Sigmoid colon (tissue), 7 donors: Measurements from ENCODE around the gene NKIRAS2. TPM values are rescaled to one million over a fixed set of nuclear protein-coding genes. Genes with fewer than 3 reads are reported as not detected.

Source experiments
- DNase-seq: peaks from one replicate; pipeline ENCODE4 v3.0.0-alpha.2; 2019
- H3K27ac ChIP-seq, 4 donors: fragments of 200-600 bp; sonication (generic); one replicate each; pipeline ENCODE4 v1.5.1; 2016 to 2019; ENCODE audit warnings: mild to moderate bottlenecking in 1 of 4
- H3K27me3 ChIP-seq, 3 donors: fragments of 200-600 bp; sonication (generic); one replicate each; pipeline ENCODE4 v1.5.1; 2019; ENCODE audit warnings: mild to moderate bottlenecking in 1 of 3
- H3K36me3 ChIP-seq, 4 donors: fragments of 200-600 bp; sonication (generic); one replicate each; pipeline ENCODE4 v1.5.1; 2016 to 2019
- H3K4me1 ChIP-seq, 4 donors: fragments of 200-600 bp; sonication (generic); one replicate each; pipeline ENCODE4 v1.5.1; 2017 to 2019
- H3K4me3 ChIP-seq, 4 donors: fragments of 200-600 bp; sonication (generic); one replicate each; pipeline ENCODE4 v1.5.1; 2017 to 2019; ENCODE audit warnings: mild to moderate bottlenecking in 2 of 4, moderate library complexity in 1 of 4
- H3K9me3 ChIP-seq, 4 donors: fragments of 200-600 bp in 3 of 4; sonication (generic) in 3 of 4; one replicate each; pipeline versions ENCODE4 v1.5.1 to v1.6.1; 2013 to 2019
- EP300 ChIP-seq, 4 donors: sonication (generic); formaldehyde crosslinking; IDR thresholded peaks; one replicate each; pipeline ENCODE4 v1.6.1; 2017; ENCODE audit warnings: antibody characterized with exemption in 4 of 4
- POLR2A ChIP-seq, 2 donors: fragments of 450-650 bp; IDR thresholded peaks; one replicate each; pipeline ENCODE4 v1.6.1; 2016; ENCODE audit warnings: antibody characterized with exemption in 2 of 2, mild to moderate bottlenecking in 2 of 2, moderate library complexity in 2 of 2
- POLR2AphosphoS5 ChIP-seq, 4 donors: sonication (generic); formaldehyde crosslinking; IDR thresholded peaks; one replicate each; pipeline ENCODE4 v1.6.1; 2017; ENCODE audit warnings: antibody characterized with exemption in 4 of 4
- WGBS, 2 donors: extraction: QIAGEN DNeasy Blood & Tissue Kit; methylation state at CpG; one replicate each; pipeline ENCODE4 v1.1.7; 2013; 5-methylcytosine and 5-hydroxymethylcytosine counted together
- intact Hi-C: fragments of 100-400 bp; cut with DNase I; formaldehyde crosslinking; loops from one replicate; pipeline ENCODE4 v1.15.1; 2023
- polyA plus RNA-seq, 3 donors: library from polyadenylated mRNA; stranded (reverse); fragments of 200-250 nt; gene quantifications; one replicate each; pipeline ENCODE4 v1.2.3, GENCODE V29; 2013
- total RNA-seq, 4 donors: library from RNA; depleted of rRNA; stranded (reverse); fragments of >200 nt; gene quantifications; one replicate each; pipeline ENCODE4 v1.1.0, GENCODE V29; 2016
- TF ChIP-seq, protein P1 (sequence below), 4 experiments: fragments of 450-650 bp in 3 of 4; fragments of 200-600 bp in 1 of 4; IDR thresholded peaks; one replicate each; pipeline ENCODE4 v1.5.1; 2016 to 2019; ENCODE audit warnings: antibody characterized with exemption in 4 of 4, mild to moderate bottlenecking in 3 of 4, moderate library complexity in 2 of 4
- donor health status: healthy with polysubstance abuse.
- donor health status: Bipolar disorder and iron deficiency.
- donor health status: healthy.

The NKIRAS2 gene
- total RNA-seq (10 to 100 TPM; 28.5 to 35.4 (median 30.8) TPM), polyA plus RNA-seq (10 to 100 TPM; 32.6 to 34.8 (median 34.2) TPM)

DNA sequence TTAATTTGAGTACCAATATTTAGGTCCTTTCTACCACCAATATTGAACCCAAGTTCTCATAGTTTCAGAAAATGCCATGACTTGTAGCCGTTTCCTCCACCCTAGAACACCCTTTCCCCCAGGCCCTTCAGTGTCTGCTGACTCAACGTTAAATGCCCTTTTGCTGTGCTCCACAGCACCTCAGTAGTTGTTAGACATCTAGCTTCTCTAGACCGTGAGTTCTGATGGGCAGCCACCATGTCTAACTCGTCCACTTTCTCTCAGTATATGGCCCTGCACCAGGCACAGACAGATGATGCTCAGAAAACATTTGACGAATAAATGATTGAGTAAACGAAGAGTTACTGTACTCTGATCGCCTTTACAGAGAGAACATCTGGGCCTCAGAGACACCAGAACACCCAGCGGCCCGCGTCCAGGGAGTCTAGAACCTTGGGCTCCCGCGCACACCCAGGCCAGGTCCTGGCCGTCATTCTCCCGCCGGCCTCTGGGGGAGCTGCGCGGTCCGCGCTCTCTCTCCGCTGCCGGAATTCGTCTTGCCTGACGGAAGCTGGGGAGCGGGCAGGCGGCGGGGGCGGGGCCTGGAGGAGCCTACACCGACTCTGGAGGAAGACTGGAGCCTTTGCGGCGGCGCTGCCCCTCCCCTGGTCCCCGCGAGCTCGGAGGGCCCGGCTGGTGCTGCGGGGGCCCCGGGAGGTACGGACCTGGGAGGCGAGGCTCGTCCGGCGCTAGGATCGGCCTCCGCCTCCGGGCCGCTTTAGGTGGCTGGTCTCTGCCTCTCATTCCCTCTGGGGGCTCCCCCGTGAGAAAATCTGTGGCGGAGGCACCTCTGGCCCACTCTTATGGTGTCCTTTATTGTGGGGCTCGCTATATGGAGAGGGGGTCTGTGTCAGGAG lies at the start of gene NKIRAS2:
NKIRAS2 (plus strand) TSS at position 582 of the 896 bp plus-strand sequence. CDS start 1,488 bp downstream, outside the sequence.
- Histone ChIP-seq H3K27me3 (no peaks in the 10 kb centered on the region), H3K4me1 (peaks cover 0 to 55% (median 42%) of the 10 kb centered on the region in 4 donors), H3K9me3 (no peaks in the 10 kb centered on the region), H3K36me3 (peaks cover 13 to 33% (median 21%) of the 10 kb centered on the region in 4 donors), H3K4me3 (peak within 1 kb of the TSS; percentile 74 to 90 (median 80)), H3K27ac (peak within 1 kb of the TSS; percentile 84 to 91 (median 86))
- 6 to 7% methylated on average over 49 of the region's 49 CpGs for WGBS, 2 donors
- TF ChIP-seq, protein P1, sequence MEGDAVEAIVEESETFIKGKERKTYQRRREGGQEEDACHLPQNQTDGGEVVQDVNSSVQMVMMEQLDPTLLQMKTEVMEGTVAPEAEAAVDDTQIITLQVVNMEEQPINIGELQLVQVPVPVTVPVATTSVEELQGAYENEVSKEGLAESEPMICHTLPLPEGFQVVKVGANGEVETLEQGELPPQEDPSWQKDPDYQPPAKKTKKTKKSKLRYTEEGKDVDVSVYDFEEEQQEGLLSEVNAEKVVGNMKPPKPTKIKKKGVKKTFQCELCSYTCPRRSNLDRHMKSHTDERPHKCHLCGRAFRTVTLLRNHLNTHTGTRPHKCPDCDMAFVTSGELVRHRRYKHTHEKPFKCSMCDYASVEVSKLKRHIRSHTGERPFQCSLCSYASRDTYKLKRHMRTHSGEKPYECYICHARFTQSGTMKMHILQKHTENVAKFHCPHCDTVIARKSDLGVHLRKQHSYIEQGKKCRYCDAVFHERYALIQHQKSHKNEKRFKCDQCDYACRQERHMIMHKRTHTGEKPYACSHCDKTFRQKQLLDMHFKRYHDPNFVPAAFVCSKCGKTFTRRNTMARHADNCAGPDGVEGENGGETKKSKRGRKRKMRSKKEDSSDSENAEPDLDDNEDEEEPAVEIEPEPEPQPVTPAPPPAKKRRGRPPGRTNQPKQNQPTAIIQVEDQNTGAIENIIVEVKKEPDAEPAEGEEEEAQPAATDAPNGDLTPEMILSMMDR (IDR thresholded peaks at IDR 0.05), result peak; percentile 84 to 97 (median 94)
- TF ChIP-seq EP300 (IDR thresholded peaks at IDR 0.05) (no peak), POLR2A (IDR thresholded peaks at IDR 0.05) (peak in 1 of 2 donors; percentile 33), POLR2AphosphoS5 (IDR thresholded peaks at IDR 0.05) (peak; percentile 28 to 79 (median 70))
- DNase-seq, result peak; percentile 97
- intact Hi-C loops, result no loop called here

DNA sequence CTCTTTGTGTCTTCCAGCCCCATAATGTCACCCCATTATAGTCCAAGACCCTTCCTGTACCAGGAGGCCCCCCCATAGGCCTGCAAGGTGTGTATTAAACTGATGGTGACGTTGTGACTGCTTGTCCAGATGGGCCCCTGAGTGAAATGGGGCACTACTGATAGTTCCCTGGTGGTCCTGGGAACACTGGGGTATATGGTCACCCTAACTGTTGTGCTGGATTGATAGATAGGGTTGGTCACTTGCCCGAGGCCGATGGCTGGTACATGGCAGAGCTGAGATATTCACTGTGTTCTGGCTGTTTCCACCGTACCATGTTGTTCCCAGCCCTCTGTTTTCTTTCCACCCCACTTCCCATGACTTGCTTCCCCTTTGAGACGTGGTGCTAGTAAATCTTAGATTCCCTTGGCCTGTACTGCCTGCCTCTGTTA lies 49.0 kb upstream of the NKIRAS2 start:
- peak overlapping the region in 1 of 4 donors; percentile 82 for H3K4me3 ChIP-seq
- peaks cover 11 to 72% (median 27%) of the 10 kb centered on the region in 4 donors for H3K36me3 ChIP-seq
- WGBS, 2 donors, result 88 to 90% methylated on average over 5 of the region's 5 CpGs
- H3K27ac ChIP-seq, result peak overlapping the region in 3 of 4 donors; percentile 13 to 72 (median 34)
- no peak for TF ChIP-seq EP300 (IDR thresholded peaks at IDR 0.05)
- no peak for TF ChIP-seq POLR2AphosphoS5 (IDR thresholded peaks at IDR 0.05)
- no peak for TF ChIP-seq POLR2A (IDR thresholded peaks at IDR 0.05)
- TF ChIP-seq, protein P1 (IDR thresholded peaks at IDR 0.05), result no peak
- H3K9me3 ChIP-seq, result no peaks in the 10 kb centered on the region
- DNase-seq, result no peak
- peaks cover 0 to 76% (median 50%) of the 10 kb centered on the region in 4 donors for H3K4me1 ChIP-seq
- no peaks in the 10 kb centered on the region for H3K27me3 ChIP-seq
- intact Hi-C loops, result no loop called here

DNA sequence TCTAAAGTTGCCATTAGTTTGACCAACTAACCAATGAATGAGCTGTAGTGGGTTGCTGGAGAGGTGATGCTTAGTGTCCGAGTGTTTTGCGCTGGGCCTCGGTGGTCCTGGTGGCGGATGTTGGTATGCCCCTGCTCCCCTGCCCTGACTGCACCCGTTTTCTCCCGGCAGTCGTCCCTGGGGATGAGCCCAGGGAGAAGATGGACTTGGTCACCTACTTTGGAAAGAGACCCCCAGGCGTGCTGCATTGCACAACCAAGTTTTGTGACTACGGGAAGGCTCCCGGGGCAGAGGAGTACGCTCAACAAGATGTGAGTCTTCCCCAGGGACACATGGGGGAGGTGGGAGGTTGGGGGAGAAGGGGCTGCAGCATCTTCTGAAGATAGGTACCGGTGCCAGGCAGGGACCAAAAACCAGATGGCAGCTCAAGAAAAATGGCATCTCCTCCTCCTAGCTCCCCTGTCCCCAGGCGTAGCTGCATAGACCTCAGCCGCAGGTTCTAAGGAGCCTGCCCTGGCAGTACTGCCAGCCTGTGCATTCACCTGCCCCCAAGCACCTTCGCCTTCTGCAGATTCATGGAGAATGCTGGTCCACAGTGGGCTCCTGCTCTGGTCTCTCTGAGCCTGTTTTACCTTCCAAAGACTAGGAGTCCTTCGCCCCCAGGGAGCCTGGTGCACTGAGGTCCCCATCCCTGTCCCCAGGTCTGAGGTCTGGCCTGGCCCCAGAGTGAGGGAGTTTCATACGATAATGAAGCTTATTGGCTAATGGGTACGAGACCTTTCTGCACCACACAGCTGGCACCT lies 48.0 kb upstream of the NKIRAS2 start:
- Histone ChIP-seq H3K4me3 (no peak overlapping the region), H3K27me3 (no peaks in the 10 kb centered on the region), H3K9me3 (no peaks in the 10 kb centered on the region), H3K27ac (peak overlapping the region in 3 of 4 donors; percentile 57 to 72 (median 58)), H3K36me3 (peaks cover 19 to 82% (median 34%) of the 10 kb centered on the region in 4 donors), H3K4me1 (peaks cover 0 to 85% (median 53%) of the 10 kb centered on the region in 4 donors)
- no peak for TF ChIP-seq POLR2A (IDR thresholded peaks at IDR 0.05)
- TF ChIP-seq EP300 (IDR thresholded peaks at IDR 0.05), result no peak
- TF ChIP-seq, protein P1 (IDR thresholded peaks at IDR 0.05), result no peak
- no peak for TF ChIP-seq POLR2AphosphoS5 (IDR thresholded peaks at IDR 0.05)
- DNase-seq, result no peak
- 89% methylated on average over 18 of the region's 18 CpGs for WGBS, 2 donors
- intact Hi-C loops, result no loop called here

DNA sequence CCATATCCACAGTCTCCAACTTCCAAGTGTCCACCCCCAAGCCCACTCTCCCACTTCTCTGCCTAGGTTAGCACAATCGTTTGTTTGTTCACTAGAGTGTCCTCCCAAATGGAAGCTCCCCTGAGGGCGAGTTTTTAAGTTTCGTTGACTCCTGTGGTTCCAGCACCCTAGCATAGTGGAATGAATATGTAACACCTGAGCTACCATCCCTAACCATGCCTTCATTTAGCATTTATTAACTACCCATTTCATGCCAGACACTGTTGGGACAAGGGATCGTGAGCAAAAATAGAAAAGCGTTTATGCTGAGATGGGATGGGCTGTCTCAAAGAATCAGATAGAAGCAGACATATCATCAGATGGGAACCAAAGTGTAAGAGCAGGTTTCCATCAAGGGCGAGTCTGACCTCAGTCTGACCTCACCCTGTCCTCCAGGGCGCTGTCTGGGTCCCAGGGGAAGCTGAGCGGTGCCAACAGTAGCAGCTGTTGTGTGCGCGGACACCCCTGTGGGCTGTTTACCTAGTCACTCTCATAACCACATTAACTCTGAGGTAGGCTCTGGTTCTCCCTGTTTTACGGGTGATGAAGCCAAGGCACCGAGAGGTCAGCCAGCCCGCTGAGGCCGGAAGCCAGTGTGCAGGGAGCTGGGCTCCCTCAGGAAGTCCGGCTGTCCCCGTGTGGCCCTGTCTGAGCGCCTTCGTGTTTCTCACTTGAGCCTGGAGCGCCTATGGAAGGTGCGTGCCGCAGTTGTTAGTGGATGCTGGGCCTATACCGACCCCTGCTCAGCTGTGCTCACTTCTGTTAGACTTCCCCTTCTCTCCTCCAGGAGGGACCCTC lies 47.1 kb upstream of the NKIRAS2 start:
- no peak for DNase-seq
- peaks cover 0 to 81% (median 47%) of the 10 kb centered on the region in 4 donors for H3K4me1 ChIP-seq

More for the DNA sequence above, 47.1 kb upstream of the NKIRAS2 start:
- no peaks in the 10 kb centered on the region for H3K27me3 ChIP-seq
- no peaks in the 10 kb centered on the region for H3K9me3 ChIP-seq
- peak overlapping the region; percentile 49 to 72 (median 58) for H3K27ac ChIP-seq
- intact Hi-C loops, result no loop called here
- peaks cover 26 to 90% (median 41%) of the 10 kb centered on the region in 4 donors for H3K36me3 ChIP-seq
- TF ChIP-seq POLR2A (IDR thresholded peaks at IDR 0.05), result no peak
- no peak for TF ChIP-seq POLR2AphosphoS5 (IDR thresholded peaks at IDR 0.05)
- TF ChIP-seq, protein P1 (IDR thresholded peaks at IDR 0.05), result no peak
- no peak for TF ChIP-seq EP300 (IDR thresholded peaks at IDR 0.05)
- WGBS, 2 donors, result 73 to 74% methylated on average over 22 of the region's 22 CpGs
- H3K4me3 ChIP-seq, result no peak overlapping the region
